ENCODE measurements around the gene VDAC1. TPM values are rescaled to one million over a fixed set of nuclear protein-coding genes. Genes with fewer than 3 reads are reported as not detected.
"Not testable (repeated sequence)": the region's sequence is repeated elsewhere in the genome, so short reads cannot be mapped to it uniquely, and the experiment has no call there.

Gene VDAC1
- total and polyA plus RNA-seq, 9 donors, result 41.1 to 171 (median 89.9) TPM

GRCh38 chr5:134034326-134034725 lies 29.6 kb upstream of the VDAC1 start:
- no peak for TF ChIP-seq CTCF (IDR thresholded peaks at IDR 0.05)
- no peak for TF ChIP-seq POLR2A (IDR thresholded peaks at IDR 0.05)
- DNase-seq, result no peak
- WGBS, 3 donors, result 90 to 92% (median 92%) methylated on average over 18 of the region's 18 CpGs
- Histone ChIP-seq H3K27ac (no peak overlapping the region), H3K36me3 (no peaks in the 10 kb centered on the region), H3K4me1 (ENCODE audit: insufficient read depth) (no peaks in the 10 kb centered on the region), H3K4me3 (no peak overlapping the region), H3K9me3 (no peaks in the 10 kb centered on the region), H3K27me3 (no peaks in the 10 kb centered on the region)
- intact Hi-C loops (cut with DNase I), result no loop called here

GRCh38 chr5:134030303-134030964 lies 25.7 kb upstream of the VDAC1 start:
- H3K9me3 ChIP-seq; H3K27ac ChIP-seq; H3K36me3 ChIP-seq; H3K4me1 ChIP-seq (ENCODE audit: insufficient read depth); H3K4me3 ChIP-seq; DNase-seq; intact Hi-C loops (cut with DNase I); H3K27me3 ChIP-seq: not testable (repeated sequence)
- 85 to 92% (median 90%) methylated on average over 4 of the region's 4 CpGs for WGBS, 3 donors

GRCh38 chr5:134029156-134029555 lies 24.4 kb upstream of the VDAC1 start:
- intact Hi-C loops (cut with DNase I), result no loop called here
- Histone ChIP-seq H3K9me3 (no peaks in the 10 kb centered on the region), H3K4me3 (no peak overlapping the region), H3K27ac (no peak overlapping the region), H3K27me3 (no peaks in the 10 kb centered on the region), H3K36me3 (no peaks in the 10 kb centered on the region), H3K4me1 (ENCODE audit: insufficient read depth) (no peaks in the 10 kb centered on the region)
- no peak for DNase-seq
- WGBS, 3 donors, result 85 to 88% (median 85%) methylated on average over 2 of the region's 2 CpGs
- TF ChIP-seq CTCF (IDR thresholded peaks at IDR 0.05), result no peak
- TF ChIP-seq EP300 (IDR thresholded peaks at IDR 0.05), result no peak
- no peak for TF ChIP-seq POLR2A (IDR thresholded peaks at IDR 0.05)

GRCh38 chr5:134028496-134028895 lies 23.7 kb upstream of the VDAC1 start:
- Histone ChIP-seq H3K4me3 (no peak overlapping the region), H3K36me3 (no peaks in the 10 kb centered on the region), H3K9me3 (no peaks in the 10 kb centered on the region), H3K27ac (no peak overlapping the region), H3K27me3 (no peaks in the 10 kb centered on the region), H3K4me1 (ENCODE audit: insufficient read depth) (no peaks in the 10 kb centered on the region)
- DNase-seq, result no peak
- intact Hi-C loops (cut with DNase I), result no loop called here
- 92 to 95% (median 93%) methylated on average over 3 of the region's 3 CpGs for WGBS, 3 donors
- no peak for TF ChIP-seq POLR2A (IDR thresholded peaks at IDR 0.05)
- no peak for TF ChIP-seq EP300 (IDR thresholded peaks at IDR 0.05)
- no peak for TF ChIP-seq CTCF (IDR thresholded peaks at IDR 0.05)

- TF ChIP-seq CTCF (IDR thresholded peaks at IDR 0.05) (no peak), EP300 (IDR thresholded peaks at IDR 0.05) (no peak), POLR2A (IDR thresholded peaks at IDR 0.05) (no peak)
- Histone ChIP-seq H3K9me3 (no peaks in the 10 kb centered on the region), H3K4me3 (no peak overlapping the region), H3K36me3 (no peaks in the 10 kb centered on the region), H3K27me3 (no peaks in the 10 kb centered on the region), H3K27ac (no peak overlapping the region), H3K4me1 (ENCODE audit: insufficient read depth) (no peaks in the 10 kb centered on the region)
- intact Hi-C loops (cut with DNase I), result no loop called here
- 83 to 88% (median 88%) methylated on average over 5 of the region's 5 CpGs for WGBS, 3 donors
- DNase-seq, result no peak
These were observed 22.5 kb upstream of the VDAC1 start for GRCh38 chr5:134027288-134027615.
